CMK (cell line): ENCODE measurements around the gene C2CD4A.

Experiments used
- DNase-seq: peaks from one replicate; pipeline ENCODE4 v3.0.0-alpha.2; 2010; ENCODE audit warnings: low read depth

Gene C2CD4A

DNA sequence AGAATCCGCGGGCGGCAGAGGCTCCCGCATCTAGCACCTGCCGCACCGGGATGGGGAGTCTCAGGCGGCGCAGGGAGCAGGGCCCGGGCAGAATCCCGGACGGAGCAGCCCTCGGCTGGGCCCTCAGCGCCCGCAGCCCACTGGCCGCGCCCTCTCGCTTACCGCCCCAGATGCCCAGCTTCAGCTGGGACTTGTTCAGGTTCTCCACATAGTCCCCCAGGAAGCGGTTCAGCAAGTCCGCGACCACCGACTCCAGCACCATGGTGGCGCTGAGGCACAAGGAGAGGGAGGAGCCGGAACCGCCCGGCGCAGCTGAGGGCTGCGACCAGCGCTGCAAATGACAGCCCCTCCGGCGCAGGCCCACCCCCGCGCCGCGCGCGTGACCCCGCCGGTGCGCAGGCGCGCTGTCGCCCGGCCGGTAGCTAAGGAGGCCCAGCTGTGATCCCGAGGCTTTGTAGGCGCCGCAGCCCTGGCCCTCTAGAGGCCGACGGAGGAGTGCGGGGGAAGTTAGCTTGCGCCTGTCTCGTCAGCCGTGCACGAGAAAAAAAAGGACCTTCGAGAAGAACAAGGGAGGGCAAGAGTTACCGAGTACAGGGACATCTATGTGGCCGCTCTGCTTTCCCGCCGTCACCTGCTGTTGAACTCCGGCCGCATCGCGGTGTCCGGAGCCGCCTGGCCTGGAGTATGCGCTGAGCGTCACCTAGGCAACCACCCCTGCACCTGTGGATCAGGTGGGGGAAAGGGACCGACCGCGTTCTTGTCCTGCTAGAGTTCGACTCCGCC, 6.5 kb upstream of the C2CD4A start, which contains the start of gene VPS13C:
Gene VPS13C, minus strand, starts transcription at position 335 of the 783 bp plus-strand sequence. Its CDS starts 73 bp downstream, at position 262.
- DNase-seq, result peak; percentile 76

DNA sequence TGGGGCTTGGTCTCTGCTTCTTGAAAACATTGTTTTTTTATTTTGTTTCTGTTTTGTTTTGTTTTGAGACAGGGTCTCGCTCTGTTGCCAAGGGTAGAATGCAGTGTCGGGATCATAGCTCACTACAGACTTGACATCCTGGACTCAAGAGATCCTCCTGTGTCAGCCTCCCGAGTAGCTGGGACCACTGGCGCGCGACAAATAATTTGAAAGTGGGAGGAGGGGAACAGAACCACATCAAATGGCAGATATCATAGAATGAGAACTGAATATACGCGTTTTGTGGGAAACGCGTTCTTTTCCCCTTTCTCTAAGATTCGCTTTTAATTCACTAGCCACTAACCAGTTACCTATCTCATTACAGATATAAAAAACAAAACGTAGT, 5.9 kb upstream of the C2CD4A start:
- no peak for DNase-seq

DNA sequence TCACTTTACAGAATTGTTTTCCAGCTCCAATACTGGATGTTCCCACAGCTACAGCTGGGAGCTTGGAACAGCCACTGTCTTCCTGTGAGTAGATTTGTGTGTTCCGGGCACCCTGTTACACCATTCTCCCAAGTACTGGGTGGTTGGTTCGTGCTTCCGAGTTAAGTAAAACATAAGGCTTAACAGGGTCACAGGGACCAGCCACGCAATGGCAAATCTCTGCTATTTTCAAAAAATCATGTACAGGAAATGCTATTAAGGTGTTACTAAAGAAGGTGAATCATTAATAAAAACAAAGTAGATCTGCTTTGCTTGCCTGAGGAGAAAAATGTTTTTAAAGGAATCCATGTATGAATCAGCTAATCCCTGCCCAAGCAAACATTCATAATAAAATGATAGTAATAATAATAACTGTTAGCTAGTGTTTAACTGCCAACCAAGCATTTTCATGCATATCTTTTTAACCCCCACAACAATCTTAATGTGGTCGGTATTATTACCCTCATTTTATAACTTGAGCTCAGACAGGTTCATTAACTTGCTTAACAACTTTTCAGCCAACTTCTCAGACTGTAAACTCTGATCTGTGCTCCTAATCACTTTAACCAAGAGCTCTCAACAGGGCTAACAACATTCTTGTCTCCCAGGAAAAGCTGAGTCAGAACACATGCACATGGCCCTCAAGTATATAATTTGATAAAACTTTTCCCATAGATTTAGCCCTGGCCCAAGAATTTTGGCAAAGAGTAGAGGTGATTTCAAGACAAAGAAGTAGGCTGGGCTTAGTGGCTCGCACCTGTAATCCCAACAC, 2.7 kb upstream of the C2CD4A start:
- no peak for DNase-seq

DNA sequence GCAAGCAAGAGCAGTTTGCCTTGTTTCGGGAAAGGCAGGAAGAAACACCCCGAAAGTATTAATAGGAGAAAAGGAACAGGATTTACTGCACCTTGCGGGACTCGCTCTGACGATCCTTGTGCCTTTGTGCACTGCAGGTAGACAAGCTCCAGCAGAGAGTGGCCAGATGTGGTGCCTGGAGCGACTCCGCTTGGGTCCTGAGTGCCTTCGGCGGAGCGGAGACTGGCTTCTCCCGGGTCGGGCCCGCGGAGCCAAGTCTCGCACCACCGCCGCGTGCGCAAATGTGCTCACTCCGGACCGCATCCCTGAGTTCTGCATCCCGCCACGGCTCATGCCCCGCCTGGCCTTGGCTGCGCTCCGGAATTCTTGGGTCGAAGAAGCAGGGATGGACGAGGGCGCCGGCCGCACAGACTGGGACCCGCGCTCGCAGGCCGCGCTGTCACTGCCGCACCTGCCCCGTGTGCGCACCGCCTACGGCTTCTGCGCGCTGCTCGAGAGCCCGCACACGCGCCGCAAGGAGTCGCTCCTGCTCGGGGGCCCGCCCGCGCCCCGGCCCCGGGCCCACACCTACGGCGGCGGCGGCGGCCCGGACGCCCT, 769 bp downstream of the C2CD4A start:
- DNase-seq, result no peak

DNA sequence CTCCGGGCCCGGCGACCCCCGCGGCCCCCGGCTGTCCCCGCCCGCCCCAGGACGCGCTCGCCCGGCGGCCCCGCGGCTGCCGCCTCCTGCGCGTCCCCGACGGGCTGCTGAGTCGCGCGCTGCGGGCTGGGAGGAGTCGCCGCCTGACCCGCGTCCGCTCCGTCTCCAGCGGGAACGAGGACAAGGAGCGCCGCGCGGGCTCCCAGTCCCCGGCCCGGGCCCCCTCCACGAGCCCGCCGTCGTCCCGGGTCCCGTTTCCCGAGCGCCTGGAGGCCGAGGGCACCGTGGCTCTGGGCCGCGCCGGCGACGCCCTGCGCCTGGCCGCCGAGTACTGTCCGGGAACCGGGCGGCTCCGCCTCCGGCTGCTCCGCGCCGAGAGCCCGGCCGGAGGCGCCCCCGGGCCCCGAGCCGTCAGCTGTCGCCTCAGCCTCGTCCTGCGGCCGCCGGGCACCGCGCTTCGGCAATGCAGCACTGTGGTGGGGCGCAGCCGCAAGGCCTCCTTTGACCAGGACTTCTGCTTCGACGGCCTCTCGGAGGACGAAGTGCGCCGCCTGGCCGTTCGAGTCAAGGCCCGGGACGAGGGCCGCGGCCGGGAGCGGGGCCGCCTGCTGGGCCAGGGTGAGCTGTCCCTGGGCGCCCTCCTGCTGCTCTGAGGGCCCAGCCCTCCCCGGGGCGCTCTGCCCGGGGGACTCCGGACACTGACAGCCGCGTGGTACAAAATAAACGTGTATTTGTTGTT, 1.5 kb downstream of the C2CD4A start:
- no peak for DNase-seq

DNA sequence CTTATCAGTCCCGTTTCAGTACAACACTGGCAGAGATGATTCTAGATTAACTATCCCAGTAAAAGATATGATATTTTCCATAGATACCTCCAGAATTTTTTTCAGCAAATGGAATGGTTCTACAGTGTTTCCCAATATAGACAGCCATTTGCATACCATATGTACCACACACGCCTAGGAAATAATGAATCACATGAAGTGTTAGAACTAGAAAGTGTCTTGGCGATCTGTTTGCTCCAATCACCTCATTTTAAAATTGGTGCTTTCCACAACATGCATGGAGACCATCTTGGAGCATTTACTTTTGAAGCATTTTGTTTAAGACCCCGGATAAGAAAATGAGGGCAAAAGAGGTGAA, 2.0 kb downstream of the C2CD4A start:
- DNase-seq, result no peak

DNA sequence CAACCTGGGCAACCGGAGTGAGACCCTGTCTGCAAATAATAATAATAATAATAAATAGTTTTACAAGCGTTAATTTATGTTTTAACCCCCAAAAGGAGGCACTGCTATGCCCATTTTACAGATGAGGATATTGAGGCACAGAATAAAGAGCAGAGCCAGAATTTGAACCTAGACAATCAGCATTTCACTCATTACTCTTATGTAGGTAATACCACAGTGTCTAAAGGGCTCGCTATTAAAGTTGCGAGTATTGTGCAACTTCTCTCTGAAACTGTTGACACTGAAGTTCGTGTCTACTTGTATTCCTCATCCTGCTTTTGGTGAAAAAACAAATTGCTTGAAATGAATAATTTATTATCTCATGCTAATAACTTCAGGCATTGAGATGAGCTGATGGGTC, 2.8 kb downstream of the C2CD4A start:
- no peak for DNase-seq

DNA sequence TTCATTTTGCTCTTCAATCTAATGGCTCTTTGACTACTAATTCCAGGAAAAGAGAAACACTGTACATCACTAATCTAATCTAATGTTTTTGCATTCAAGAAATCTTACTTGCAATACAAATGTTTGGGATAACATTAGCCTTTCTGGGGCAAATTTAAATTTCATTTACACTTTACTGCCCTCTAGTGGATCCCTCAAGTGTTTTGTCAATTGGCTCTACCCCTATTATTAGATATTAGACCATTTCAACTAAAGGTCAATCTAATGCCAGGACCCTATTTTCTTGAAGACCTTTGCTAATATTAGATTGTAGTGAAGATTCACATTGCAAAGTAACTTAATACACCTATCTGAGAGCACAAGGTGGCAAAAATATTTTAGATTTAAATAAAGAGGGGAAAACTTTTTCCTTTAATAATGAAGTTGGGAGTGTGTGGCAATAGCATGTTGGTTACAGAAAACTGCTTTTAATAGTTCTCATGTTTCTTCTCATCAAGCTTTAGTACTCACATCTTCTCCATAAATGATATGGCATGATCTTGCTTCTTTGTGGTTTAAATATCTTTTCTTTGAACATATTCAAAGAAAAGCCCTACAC, 5.0 kb downstream of the C2CD4A start:
- no peak for DNase-seq

DNA sequence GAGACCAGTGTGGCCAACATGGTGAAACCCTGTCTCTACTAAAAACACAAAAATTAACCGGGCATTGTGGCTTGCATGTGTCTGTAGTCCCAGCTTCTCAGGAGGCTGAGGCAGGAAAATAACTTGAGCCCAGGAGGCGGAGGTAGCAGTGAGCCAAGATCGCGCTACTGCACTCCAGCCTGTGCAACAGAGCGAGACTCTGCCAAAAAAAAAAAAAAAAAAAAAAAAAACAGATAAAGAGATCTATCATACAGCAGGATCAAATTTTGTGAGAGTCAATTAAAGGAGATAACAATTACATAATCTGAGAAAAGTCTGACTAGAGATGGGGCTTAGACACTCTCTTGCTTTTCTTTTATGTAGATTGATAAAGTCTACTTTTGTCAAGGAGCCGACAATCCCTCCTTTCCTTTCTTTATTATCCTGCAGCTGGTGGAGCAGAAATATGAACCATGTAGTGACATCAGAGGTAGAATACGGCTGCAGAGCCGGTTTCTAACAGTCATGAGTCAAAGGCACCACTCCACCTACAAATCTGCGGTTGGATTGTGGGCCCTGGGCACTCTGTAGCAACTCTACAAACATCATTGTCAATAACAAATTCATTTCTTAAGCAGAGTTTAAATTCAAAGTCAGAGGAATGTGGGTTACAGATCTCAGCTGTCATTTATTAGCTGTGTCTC, 9.0 kb downstream of the C2CD4A start:
- DNase-seq, result no peak

DNA sequence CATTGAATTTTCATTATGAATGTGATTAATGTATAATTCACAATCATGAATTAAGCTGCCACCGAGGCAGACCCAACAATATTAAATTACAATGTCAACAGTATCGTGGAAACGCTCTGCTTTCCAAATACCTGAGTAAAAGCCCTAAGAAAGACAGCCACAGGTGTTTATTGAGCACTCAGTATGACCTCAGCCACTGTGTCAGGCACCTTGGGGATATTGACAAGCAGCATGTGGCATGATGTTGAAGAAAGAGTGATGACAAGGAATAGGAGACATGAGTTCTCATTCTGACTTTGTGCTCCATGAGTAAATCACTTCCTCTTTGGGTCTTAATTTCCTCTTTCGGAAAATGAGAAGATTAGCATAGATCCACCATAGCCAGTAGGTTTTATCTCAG, 12.8 kb downstream of the C2CD4A start:
- DNase-seq, result no peak

DNA sequence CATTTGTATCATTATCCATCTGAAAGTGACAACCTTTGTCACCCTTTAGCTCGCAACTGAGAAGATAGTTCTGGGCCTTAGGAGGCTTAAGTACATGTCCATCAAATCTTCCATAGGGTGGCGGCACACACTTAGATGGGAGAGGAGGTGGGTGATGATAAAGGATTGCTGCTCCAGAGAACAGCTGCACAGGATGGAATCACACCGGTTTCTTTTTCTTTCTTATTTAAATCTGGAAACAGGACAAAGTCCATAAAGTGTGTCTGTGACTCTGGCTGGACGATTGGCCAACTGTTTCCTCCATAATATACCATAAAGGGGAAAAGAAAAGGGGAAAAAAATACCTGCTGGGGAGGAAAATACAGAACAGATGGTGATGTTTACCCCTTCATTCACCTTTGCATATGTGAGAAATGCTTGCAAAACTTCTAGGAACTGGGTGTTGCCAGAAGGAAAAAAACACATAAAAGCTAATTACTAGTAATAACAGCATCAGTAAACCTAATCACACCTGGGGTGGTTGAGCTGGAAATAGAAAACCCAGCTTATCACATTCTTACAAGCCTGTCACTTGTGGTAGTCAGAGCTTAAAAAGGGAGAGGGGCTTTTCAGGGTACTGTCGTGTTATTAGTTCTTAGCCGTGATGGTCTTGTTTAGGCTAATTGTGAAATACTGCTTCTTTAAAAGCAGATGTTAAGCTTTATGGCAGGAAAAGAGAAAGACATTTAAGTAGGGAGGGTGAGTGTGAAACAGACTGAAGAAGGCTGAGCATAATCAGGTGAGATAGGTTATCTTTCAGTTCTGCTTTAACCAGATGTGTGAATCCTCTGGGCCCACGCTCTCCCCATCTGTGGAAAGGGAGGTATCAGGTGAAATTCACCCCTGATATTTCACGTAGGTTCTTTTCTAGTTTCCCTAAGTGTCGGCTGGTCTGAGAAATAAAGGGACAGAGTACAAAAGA, 16.7 kb downstream of the C2CD4A start:
- no peak for DNase-seq

DNA sequence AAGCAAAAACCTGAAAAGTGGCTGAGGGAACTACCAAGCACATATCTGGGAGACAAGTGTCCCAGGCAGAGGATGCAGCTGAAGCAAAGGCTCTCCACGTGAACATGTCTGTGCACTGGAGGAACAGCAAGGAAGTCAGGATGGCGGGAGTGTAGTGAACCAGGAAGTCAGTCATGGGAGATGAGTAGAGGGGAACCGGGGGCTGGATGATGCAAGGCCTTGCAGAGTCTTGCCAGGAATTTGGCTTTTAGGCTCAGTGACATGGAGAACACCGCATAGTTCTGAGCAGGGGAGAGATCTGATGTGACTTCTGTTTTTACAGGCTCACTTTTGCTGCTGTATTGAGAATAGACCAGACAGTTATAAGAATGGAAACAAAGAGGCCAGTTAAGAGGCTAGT, 19.0 kb downstream of the C2CD4A start:
- DNase-seq, result peak; percentile 9

DNA sequence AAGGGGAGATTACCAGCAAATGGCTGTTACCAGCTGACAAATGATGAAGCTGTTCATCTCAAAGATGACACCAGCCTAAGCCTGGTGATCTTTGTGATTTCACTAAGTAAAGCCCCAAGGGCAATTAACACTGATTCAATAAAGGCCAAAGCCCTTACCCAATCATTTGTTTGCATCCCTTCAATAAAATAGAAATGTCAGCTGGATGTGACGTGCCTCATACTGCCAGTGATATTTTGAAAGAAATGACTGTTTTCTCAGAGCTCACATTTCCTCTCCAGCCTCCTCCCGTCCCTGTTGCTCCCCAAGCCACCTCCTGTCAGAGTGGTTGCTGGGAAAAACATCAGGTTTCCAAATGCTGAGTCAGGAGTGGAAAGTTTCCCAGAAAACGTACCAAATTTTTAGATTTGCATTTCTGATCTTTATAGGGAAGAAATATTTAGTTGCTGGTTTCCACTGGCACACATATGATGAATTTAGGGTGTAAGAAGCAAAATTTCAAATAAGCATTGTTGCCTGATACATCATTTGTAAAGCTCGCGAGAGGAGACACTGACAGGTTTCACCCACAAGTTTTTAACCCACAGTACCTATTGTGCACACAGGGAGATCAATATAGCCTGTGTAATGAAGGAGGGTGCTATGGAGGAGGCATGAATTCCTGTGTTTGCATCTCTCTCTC, 21.0 kb downstream of the C2CD4A start:
- DNase-seq, result no peak

DNA sequence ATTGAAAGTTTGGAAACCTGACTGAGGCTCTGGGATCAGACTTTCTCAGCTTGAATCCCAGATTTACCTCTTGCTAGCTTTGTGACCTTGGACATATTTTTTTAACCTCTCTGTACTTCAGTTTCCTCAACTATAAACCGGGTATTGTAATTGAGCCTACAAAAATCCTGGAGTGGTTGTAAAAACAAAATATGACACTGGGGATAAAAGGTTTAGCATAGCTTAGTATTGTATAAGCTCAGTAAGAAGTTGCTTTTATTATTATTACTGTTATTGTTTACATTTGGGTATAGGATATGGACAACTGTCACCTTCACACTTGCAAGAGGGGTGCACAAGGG, 21.5 kb downstream of the C2CD4A start:
- DNase-seq, result no peak

DNA sequence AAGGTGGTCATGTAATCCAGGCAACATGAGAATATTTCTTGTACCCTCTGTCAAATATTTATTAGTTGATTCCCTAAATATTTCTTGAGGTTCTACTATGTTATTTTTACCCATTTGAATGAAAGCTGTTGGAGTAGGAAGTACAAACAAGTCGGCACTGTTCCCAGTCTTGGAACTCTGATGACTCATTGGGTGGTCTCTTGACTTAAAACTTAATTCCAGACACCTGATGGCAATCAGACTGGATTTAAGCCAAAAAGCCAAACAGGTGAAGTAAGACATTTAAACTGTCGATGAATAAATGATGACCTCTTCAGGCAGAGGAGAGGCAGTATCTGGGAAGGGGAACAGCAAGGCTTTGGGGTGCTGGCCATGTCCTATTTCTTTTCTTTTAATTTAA, 22.8 kb downstream of the C2CD4A start:
- DNase-seq, result no peak

DNA sequence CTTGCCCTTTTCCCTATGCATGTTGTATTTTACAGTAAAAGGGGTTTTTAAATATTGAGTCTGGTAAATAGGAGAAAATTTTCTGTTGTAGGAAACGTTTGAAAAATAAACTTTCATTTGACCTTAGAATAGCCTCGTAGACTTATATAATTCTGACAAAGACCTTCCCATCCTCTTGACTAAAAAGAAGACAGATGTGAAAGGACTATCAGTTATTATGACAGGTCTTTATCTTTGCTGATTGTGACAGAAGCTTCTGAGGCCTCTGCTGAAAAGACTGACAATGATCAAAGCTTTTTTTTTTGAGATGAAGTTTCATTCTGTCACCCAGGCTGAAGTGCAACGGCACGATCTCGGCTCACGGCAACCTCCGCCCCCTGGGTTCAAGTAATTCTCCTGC, 24.2 kb downstream of the C2CD4A start:
- no peak for DNase-seq

DNA sequence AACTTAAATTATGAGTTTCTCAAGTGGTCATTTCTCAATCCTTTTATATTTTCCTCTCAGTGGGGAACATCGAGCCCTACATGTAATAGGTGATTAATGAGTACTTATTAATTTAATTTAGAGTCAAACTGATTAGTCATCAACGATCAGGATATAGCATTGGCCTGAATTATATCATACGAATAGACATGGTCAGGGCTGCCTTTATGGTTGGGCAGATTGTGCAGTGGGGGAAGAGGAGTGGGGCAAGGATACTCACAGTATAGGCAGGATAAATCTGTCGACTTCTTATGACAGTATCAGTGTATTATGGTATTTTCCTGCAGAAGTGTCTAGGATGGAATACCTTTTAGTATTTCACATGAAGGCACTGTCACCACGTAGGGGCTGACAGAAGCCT, 27.0 kb downstream of the C2CD4A start:
- DNase-seq, result no peak

DNA sequence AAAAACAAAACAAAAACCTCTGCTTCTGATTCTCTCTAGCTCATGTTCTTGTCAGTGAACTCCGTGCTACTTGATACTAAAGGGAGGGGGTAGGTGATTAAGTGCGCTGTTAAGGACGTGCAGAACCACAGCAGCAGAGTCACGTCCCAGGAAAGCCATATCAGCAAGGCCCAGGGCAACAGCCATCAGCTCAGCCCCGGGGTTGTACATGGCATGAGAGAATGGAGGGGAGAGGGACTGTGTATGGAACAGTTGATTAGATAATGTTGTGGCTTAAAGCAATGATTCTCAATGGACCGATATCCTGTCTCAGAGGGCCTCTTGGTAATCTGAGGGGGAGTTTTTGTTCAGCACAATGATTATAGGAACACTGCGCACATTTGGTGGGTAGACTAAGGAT, 27.6 kb downstream of the C2CD4A start:
- peak; percentile 82 for DNase-seq

DNA sequence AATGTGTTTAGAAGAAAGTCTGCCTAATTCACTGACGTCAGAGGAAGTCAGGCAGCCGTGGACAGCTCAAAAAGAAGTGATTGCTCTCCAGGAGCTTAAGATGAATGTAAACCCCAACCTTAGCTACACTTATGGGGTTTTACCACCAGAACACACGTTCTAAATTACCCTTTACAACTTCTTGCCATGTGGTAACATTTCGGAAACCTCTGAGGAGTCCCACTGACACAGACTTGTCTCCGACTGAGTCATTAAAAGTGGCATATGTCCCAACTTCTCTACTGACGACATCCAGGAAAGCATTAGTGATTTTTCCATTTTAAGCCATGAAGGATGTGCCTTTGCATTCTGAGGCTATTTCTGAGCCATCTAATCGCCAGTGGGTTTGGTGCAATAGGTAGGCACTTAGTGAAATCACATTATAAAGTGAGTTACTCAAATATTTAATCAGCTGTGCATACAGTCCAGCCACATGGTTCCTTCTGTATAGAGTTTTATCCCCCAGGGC, 32.4 kb downstream of the C2CD4A start:
- no peak for DNase-seq

DNA sequence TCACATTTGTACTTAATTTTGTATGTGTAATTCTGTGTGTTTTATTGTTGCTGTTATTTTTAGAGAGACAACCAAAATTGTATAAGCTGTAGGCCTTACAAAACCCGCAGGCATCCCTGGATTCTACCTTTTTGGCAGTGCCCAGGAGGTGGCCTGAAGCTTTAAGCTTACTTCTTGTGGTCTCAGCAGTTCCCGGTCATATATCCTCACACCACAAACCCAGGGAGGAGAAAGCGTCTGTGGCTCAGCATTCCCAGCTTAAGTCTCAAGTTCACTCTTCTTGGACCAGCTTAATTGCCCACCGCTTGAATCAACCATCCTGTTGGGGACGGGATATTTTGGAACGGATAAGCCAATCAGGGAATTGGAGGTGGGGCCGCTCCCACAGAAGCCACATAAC, 36.7 kb downstream of the C2CD4A start:
- DNase-seq, result no peak
